Neural cell (in vitro differentiated cells): ENCODE measurements around the gene FBN1.

Experiments used
- CTCF ChIP-seq: fragments of 450-650 bp; IDR thresholded peaks from 2 replicates; pipeline ENCODE4 v1.5.1; 2014; ENCODE audit warnings: antibody characterized with exemption, mild to moderate bottlenecking, moderate library complexity; ENCODE audit not compliant: poor library complexity, severe bottlenecking
- EZH2 ChIP-seq: fragments of 200-600, 300-800 bp; shearing (Covaris generic), sonication (generic); IDR thresholded peaks from 2 replicates; pipeline ENCODE4 v1.6.1; 2014; ENCODE audit warnings: antibody characterized with exemption, low read length, borderline replicate concordance, mild to moderate bottlenecking; ENCODE audit not compliant: insufficient read depth, poor library complexity, severe bottlenecking
- TAF1 ChIP-seq: IDR thresholded peaks from 2 replicates; pipeline ENCODE4 v1.6.1; 2012; ENCODE audit warnings: low read depth

- TF ChIP-seq TAF1, result no peak
- no peak for TF ChIP-seq CTCF
- TF ChIP-seq EZH2, result no peak
Observed at GRCh38 chr15:48501208-48501607, 144.3 kb downstream of the FBN1 start.
